ENCODE measurements around the gene DHRS4L2. TPM values are rescaled to one million over a fixed set of nuclear protein-coding genes. Genes with fewer than 3 reads are reported as not detected.
"Not testable (repeated sequence)": the region's sequence is repeated elsewhere in the genome, so short reads cannot be mapped to it uniquely, and the experiment has no call there.

The DHRS4L2 gene
- total RNA-seq (2014; rRNA removed), result 6.2 and 10.3 TPM in 2 replicates
- polyA plus RNA-seq (2012), result 24.6 TPM

DNA sequence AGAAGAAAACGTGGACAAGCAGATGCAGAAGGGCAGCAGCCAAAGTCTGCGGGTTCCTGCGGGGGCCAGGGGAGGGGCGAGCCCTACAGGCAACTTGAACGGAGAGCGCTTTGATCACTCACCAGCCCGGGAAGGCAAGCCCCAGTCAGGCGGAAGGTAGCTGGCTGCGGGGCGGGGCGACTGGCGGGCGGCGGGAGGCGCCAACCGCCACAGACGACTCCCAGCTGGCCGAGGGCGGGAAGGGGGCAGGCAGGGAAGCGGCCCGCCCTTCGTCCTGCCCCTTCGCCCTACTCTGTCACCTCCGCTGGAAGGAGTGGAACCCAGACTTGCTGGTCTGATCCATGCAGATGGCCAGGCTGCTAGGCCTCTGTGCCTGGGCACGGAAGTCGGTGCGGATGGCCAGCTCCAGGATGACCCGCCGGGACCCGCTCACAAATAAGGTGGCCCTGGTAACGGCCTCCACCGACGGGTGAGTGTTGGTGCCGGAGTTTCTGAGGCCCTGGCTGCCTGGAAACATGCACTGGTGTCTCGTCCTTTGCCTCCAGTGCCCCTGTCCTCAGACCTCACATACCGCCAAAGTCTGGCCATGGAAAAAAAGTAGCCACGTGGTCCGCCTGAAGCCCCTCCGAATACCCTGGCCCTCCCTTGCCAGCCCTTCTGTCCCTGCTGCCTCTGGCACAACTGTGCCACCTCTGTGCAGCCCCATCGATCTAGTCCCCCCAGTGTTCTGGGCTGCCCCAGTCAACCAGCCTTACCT is at the start of gene DHRS4L2:
Gene DHRS4L2 (plus strand): TSS at position 323 of the 757 bp plus-strand sequence. CDS start 19 bp downstream, at position 342.
- peak; percentile 63 for DNase-seq (ENCODE audit: low read depth)

DNA sequence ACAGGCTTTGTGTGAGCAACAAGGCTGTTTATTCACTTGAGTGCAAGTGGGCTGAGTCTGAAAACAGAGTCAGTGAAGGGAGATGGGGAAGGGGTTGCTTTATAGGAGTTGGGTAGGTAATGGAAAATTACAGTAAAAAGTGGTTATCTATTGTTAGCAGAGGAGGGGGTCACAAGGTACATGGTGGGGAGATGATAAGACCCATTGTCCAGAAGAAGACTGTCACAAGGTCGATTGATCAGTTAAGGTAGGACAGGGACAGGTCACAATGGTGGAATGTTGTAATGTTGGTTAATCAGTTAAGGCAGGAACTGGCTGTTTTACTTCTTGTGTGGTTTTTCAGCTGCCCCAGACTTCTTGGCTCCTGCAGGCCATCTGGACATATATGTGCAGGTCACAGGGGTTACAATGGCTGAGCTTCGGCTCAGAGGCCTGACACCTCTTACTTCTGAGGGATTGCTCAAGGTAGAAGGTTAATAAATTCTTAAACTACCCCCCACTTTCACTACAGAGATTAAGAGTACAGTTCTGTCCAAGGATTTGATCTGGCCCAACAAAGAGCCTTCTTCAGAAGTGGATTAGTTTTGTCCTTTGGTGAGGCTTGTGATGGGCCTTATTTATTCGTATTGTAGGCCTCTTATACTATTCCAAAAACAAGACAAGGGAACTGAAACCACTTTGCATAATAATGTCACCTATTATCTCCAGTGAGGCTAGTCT is 49.0 kb upstream of the DHRS4L2 start:
- no peak for DNase-seq (ENCODE audit: low read depth)

DNA sequence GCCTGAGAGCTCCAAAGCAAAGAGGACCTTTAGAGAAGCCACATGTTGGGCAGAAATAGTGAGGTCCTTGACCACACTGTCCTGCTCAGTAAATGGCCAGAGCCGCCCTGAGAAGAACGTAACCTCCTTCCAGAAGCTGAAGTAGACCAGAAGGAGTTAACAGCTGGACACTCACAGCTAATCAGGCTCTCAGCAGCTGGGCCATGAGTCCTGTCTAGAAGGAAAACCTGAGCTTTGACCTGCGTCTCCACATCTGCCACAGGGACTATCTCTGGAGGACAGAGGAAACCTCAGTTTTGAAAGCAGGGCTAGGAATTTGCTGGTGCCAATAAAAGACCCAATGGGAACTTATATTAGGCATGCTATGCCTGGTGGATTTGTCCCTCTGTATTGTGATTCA is 47.5 kb upstream of the DHRS4L2 start:
- no peak for DNase-seq (ENCODE audit: low read depth)

DNA sequence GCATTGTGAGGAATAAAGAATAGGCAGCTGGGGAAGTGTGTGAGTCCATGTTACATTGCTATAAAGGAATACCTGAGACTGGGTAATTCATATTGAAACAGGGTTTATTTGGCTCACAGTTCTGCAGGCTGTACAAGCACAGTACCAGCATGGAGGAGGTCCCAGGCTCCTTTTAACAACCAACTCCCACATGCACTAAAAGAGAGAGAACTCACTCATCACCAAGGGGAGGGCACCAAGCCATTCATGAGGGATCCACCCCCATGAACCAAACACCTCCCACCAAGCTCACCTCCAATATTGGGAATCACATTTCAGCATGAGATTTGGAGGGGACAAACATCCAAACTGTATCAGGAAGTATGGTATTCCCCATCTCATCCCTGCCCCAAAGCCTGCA is 47.1 kb upstream of the DHRS4L2 start:
- no peak for DNase-seq (ENCODE audit: low read depth)

DNA sequence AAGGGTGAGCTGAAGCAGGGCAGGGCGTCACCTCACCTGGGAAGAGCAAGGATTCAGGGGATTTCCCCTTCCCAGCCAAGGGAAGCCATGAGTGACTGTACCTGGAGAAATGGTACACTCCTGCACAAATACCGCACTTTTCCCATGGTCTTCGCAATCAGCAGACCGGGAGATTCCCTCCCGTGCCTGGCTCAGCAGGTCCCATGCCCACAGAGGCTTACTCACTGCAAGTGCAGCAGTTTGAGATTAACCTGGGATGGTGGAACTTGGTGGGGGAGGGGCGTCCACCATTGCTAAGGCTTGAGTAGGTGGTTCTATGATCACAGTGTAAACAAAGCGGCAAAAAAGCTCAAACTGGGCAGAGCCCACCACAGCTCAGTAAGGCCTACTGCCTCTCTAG is 46.1 kb upstream of the DHRS4L2 start:
- DNase-seq (ENCODE audit: low read depth), result no peak

DNA sequence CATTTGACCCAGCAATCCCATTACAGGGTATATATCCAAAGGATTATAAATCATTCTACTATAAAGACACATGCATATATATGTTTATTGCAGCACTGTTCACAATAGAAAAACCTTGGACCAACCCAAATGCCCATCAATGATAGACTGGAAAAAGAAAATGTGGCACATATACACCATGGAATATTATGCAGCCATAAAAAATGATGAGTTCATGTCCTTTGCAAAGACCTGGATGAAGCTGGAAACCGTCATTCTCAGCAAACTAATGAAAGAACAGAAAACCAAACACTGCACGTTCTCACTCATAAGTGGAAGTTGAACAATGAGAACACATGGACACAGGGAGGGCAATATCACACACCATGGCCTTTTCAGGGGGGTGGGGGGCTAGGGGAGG is 39.7 kb upstream of the DHRS4L2 start:
- not testable (repeated sequence) for DNase-seq (ENCODE audit: low read depth)

DNA sequence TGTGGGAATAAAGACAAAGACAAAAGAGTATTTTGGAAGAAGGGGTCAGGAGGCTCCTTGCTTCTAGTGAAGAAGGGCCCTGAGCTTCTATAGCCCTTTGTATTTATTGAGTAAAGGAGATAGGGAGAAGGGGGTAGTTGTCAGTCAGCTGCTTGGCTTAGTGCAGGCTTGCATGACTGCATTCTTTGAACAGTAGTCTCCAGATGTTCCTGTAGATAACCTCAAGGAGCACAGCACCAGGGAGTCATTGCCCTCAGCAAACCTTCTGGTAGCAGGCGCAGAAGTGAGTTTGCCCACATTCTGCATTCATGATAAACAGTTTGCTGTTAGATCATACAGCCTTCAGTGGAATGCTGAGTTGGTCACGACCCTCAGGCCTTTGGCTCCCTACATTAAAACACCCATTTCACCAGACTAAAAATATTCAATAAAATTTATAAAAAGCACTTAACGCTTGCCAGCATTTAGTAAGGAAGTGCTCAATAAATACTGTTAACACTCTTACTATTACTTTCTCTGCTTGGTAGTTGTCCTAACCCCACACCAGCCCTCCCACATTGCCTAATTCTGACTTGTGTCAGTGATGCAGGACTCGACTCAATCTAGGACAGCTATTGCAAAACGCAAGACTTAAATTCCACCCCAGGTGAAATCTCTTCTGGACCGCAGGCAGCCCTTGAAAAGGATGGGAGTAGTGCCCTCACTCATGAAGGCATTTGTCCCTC is 38.2 kb upstream of the DHRS4L2 start:
- DNase-seq (ENCODE audit: low read depth), result no peak

DNA sequence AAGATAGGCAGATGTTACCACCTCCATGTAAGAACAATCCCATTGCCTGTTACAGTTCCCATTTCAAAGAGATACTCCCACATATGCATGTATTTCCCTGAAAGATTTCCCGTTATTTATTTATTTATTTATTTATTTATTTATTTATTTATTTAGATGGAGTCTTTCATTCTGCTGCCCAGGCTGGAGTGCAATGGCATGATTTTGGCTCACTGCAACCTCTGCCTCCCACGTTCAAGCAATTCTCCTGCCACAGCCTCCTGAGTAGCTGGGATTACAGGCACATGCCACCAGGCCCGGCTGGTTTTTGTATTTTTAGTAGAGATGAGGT is 37.6 kb upstream of the DHRS4L2 start:
- not testable (repeated sequence) for DNase-seq (ENCODE audit: low read depth)

DNA sequence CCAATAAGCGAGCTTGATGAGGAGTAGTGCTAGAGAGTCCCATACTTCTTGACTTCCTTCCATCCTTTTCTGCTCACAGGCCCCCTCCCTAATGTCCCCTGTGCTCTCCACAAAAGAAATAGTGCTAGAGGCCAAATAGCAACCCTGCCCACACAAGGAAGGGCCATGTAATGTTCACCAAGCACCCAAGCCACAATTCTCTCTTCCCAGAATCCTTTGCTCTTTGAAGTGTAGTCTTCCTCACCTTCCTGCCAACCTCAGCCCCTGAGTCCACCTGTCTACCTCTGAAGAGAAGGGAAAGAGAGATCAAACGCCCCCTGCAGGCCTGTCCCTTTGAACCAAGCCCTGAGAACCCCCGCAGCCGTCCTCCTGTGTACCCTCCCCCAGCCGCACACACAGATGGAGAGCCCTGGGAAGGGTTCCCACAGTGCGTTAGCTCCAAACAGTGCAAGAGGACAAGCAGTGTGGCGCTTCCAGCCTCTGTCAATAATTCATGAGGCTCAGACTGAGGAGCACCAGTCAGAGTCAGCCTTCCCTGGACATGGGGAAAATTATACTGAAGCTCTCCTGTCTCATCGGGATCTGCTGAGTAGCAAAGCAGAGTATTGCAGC is 37.0 kb upstream of the DHRS4L2 start:
- DNase-seq (ENCODE audit: low read depth), result no peak

DNA sequence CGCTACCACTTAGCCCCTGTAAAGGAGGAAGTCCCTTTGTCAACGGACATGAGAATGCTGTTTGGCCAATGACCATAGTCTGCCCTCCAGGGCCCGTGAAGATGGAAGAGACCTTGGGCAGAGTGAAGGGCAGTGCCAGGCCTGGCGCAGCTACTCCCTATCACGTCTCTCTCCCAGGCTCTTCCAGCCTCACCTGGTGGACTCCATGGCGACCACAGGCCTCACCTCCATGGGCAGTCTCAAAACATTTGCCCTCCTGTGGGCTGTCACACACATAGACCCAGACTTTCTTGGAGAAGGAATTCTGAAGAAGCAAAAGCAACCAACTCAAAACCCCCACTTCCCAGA is 35.6 kb upstream of the DHRS4L2 start:
- not testable (repeated sequence) for DNase-seq (ENCODE audit: low read depth)

DNA sequence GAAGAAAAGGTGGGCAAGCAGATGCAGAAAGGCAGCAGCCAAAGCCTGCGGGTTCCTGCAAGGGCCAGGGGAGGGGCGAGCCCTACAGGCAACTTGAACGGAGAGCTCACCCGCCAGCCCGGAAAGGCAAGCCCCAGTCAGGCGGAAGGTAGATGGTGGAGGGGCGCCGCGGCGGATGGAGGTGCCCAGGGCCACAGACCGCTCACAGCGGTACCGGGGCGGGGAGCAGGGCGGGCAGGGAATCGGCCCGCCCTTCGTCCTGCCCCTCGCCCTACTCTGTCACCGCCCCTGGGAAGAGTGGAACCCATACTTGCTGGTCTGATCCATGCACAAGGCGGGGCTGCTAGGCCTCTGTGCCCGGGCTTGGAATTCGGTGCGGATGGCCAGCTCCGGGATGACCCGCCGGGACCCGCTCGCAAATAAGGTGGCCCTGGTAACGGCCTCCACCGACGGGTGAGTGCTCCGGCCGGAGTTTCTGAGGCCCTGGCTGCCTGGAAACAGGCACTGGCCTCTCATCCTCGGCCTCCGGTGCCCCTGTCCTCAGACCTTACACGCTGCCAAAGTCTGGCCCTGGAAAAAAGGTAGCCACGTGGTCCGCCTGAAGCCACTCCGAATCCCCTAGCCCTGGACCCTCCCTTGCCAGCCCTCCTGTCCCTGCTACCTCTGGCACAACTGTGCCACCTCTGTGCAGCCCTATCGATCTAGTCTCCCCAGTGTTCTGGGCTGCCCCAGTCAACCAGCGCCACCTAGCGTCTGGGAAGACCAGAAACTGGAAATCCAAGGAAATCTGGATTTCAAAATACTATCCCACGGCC is 35.1 kb upstream of the DHRS4L2 start, which contains the start of gene DHRS4:
Gene DHRS4 (plus strand): TSS at position 307 of the 815 bp plus-strand sequence. CDS start 19 bp downstream, at position 326.
- DNase-seq (ENCODE audit: low read depth), result peak; percentile 78

DNA sequence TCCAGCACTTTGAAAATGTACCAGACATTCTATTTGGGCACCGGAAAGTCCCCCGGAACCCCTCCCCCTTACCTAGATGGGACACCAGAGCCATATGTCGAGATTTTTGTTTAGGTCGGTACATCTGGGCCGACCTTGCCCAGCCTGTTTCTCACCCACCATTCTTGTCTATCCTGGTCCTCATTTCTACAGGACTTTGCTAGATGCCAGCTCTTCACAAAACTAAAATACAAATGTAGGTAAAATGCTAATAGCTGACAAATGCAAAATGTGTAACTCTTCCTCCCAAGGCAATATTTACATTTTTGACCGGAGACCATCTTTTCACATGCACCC is 34.5 kb upstream of the DHRS4L2 start:
- not testable (repeated sequence) for DNase-seq (ENCODE audit: low read depth)

DNA sequence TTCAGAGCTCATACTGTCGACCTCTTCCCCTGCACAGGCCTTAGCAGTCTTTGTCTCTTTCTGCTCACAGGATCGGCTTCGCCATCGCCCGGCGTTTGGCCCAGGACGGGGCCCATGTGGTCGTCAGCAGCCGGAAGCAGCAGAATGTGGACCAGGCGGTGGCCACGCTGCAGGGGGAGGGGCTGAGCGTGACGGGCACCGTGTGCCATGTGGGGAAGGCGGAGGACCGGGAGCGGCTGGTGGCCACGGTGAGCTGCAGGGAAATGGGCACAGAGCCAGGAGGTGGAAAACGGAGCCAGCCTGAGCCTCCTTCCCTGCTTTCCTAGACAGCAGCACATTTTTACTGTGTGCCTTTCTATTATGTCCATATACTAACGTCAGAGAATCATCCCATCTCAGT is 33.8 kb upstream of the DHRS4L2 start:
- not testable (repeated sequence) for DNase-seq (ENCODE audit: low read depth)

DNA sequence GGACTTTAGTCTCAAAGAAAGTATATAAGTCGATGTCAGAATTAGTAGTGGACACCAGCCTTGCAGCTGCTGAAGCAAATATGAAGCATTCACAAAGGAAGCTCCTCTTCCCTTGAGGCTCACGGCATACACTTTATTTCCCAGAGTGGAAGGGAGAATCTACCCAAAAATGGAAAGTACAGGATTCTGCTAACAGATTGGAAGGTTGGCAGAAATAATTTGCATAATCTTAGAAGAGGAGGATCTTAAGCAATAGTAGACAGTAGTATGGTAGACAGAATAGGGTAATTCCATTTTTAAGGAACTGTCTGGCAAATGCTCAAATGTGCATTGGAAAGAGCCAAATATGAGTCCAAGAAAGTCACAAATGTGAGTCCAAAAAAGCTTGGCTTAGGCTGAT is 32.9 kb upstream of the DHRS4L2 start:
- not testable (repeated sequence) for DNase-seq (ENCODE audit: low read depth)

DNA sequence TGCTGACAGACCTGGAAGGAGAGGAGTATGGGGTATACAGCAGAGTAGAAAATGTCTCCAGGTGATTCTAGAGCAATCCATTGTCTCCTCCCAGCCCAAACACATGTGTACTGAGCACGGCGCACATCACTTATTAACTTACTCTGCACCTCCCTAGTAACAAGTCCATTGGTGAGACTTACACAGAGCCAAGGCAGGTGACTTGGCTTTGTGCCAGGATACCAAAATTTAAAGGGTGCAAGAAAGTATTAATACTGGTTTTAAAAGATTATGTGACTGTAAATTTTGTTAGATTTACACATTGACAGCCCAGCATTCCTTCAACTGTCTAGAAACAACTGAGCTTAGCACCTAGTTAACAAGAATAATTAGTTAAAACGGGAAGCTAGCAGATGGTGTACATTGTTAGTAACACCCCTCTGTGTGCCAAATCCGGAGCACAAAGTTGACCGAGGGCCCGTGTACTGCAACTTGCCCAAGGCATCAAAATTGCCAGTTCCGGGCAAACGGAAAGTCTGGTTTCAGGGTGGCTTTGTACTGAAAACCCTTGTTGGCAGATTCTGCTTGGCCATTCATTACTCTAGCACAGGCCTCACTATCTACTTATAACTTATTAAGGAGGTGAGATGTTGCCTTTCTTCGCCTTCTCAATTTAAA is 30.7 kb upstream of the DHRS4L2 start:
- not testable (repeated sequence) for DNase-seq (ENCODE audit: low read depth)

DNA sequence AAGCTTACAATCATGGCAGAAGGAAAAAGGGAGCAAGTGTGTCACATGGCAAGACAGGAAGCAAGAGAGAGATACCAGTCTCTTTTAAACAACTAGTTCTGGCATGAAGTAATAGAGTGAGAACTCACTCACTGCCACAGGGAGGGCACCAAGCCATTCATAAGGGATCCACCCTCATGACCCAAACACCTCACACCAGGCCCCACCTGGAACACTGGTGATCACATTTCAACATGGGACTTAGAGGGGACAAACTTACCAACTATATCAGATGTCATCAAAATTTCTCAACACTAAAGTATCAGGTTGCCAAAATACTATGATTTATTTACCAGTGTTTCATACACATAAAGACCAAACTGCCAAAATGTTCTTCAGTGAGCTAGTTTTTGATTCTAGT is 27.8 kb upstream of the DHRS4L2 start:
- not testable (repeated sequence) for DNase-seq (ENCODE audit: low read depth)

DNA sequence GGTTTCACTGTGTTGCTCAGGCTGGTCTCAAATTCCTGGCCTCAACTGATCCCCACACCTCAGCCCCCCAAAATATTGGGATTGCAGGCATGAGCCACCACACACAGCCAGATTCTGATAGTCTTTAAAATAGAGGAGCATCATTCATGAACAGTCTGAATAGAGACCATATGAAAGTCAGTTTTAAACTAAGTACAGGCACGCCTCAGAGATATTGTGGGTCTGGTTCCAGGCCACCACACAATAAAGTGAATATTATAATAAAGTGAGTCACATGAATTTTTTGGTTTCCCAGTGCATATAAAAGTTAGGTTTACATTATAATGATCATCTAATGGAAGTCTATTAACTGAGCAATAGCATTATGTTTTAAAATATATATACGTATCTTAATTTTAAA is 27.0 kb upstream of the DHRS4L2 start:
- not testable (repeated sequence) for DNase-seq (ENCODE audit: low read depth)

DNA sequence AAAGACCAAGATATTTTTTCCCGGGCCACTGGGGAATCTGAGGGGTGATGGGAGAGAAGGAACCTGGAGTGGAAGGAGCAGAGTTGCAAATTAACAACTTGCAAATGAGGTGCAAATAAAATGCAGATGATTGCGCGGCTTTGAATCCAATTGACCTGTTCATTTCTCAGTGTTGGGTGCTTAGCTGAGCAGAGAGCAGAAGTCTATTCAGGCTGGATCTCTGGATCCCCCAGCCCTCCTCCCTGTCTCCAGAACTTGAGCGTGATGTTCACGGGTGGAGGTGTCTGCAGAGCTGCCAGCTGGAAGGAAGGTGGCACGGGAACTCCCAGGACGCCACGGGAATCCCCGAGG is 19.6 kb upstream of the DHRS4L2 start:
- DNase-seq (ENCODE audit: low read depth), result not testable (repeated sequence)

DNA sequence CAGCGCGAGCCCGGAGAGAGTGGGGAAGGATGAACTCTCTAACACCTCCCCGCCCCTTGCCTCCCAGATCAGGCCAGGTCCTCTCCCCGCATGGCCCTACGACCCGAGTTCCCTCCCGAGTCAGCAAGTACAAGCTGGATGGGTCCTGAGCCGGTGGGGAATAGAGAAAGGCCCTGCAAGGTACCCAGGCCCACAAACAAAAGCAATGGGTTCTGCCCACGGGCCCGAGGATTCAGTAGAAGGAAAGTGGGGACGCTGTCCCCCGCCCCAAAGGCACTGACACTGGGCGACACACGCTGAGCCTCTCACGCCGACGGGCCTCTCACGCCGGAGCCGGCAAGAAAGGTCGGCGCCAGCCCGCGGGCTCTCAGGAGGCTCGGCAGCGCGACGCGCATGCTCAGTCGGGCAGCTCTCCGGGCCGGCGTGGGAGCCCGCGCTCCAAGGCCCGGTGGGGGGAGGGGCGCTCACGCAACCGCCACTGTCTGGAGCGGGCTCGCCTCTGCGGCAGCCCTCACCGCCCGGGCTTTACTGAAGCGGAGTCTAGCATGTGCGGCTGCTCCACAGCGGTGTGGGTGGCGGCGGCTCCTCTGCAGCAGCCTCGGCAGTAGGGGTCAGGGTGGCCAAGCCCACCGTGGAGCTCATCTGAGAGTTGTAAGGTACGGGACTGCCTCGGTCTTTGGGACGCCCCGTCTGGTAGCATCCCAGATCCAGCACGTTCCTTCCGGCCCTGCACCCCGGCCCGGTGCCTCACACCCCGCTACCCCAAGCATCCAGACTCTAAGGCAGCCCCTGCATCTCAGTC is 19.0 kb upstream of the DHRS4L2 start:
- peak; percentile 11 for DNase-seq (ENCODE audit: low read depth)

DNA sequence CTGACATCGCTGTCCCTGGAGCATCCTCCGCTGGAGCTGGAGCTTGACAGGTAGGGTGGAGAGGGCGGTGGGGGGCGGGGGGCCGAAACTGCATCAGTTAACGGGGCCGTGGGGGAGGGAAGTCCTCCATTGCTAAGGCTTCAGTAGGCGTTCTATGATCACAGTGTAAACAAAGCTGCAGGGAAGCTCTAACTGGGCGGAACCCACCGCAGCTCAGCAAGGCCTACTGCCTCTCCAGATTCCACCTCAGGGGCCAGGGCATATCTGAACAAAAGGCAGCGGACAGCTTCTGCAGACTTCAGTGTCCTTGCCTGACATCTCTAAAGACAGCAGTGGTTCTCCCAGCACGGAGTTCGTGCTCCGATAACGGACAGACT is 18.5 kb upstream of the DHRS4L2 start:
- DNase-seq (ENCODE audit: low read depth), result not testable (repeated sequence)
